HUDEP-2 (cell line): ENCODE data around the gene LUZP4.
"Not testable (repeated sequence)": the region's sequence is repeated elsewhere in the genome, so short reads cannot be mapped to it uniquely, and the experiment has no call there.

ENCODE experiments used
- DNase-seq, 76 experiments: peaks; one replicate each; lab custom pipeline; 2025; ENCODE audit not compliant: unreplicated experiment in 76 of 76; lab: John Stamatoyannopoulos, UW

Gene LUZP4

GRCh38 chrX:115333446-115333845, 43.9 kb downstream of the LUZP4 start:
- no peak for DNase-seq

DNA sequence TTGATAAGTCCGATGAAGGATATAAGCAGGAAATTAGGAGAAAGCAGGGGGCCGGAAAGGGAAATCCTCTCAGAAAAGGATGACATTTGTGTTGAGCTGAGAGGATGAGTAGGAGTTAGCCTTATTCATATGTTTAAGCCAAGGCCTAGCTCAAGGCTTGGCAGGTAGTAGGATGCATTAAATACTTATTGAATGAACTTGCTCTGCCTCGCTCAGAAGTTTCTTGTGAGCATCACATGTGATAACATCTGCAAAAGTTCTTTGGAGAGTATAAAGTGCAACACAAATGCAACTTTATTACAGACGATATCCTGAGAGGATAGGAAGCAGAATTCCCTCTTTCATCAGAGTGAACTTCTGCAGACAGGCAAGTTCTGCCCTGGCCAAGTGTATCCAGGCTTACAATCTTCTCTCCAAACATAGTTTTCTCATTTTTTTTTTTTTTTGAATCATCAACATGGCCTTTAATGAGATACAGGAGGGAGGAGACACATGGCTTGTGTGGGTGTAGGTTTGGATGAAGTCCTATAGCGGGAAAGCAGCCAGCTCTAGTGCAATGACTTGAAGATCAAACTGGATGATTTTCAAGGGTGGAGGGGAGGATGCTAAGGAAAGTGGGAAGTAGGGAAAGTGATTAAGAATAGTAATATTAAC, 48.1 kb downstream of the LUZP4 start:
- DNase-seq = peak in 10 of 76 experiments; percentile 0 to 27 (median 2)

DNA sequence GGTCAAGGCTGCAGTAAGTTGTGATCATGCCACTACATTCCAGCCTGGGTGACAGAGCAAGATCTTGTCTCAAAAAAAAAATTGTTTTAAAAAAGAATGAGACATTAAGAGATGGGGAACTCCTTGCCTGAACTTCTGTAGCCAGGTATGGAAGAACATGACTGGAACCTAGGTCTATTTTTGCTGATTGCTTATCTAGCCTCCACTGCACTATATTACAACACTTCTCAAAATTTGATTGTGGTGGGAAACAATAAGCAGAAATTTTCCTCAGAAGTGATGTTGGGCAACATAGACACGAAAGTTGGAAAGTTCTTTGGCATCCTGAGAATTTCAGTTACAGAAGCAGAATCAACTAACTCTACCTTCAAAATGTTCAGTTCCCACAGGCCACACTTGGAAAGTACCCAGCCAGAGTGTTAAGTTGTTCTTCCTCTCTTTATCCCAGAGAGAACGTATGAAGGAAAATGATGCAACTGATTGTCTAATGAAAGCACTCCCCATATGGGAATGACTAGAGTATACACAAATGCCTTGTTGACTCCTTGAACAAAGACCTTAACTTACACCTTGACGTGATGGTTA, 50.0 kb downstream of the LUZP4 start:
- no peak for DNase-seq

DNA sequence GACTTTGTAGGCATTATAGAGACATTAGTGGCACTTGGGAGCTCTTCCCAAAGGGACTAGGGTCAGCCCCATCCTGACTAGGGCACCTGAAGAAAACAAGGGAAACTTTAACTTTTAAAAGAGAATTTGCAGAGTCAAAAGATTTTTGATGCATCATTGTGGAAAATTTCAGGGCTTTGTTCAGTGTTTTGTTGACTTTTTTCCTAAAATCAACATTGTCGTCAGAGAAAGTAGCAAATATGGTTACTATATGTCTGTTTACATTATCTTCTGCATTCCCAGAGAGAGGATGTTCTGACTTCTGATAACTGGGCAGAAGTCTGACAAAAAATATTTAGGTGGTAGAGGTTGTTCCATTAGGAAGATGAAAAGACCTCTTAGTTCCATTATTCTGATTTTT, 51.9 kb downstream of the LUZP4 start:
- DNase-seq = no peak

- peak in 13 of 76 experiments; percentile 0 to 8 (median 1) for DNase-seq
Measured at GRCh38 chrX:115344885-115345614, 55.5 kb downstream of the LUZP4 start.

GRCh38 chrX:115345615-115346014, 56.1 kb downstream of the LUZP4 start:
- DNase-seq = no peak

DNA sequence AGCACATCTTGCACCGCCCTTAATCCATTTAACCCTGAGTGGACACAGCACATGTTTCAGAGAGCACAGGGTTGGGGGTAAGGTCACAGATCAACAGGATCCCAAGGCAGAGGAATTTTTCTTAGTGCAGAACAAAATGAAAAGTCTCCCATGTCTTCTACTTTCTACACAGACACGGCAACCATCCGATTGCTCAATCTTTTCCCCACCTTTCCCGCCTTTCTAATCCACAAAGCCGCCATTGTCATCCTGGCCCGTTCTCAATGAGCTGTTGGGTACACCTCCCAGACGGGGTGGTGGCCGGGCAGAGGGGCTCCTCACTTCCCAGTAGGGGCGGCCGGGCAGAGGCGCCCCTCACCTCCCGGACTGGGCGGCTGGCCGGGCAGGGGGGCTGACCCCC, 57.2 kb downstream of the LUZP4 start:
- DNase-seq = not testable (repeated sequence)

GRCh38 chrX:115348446-115349225, 59.1 kb downstream of the LUZP4 start:
- no peak for DNase-seq

- DNase-seq = no peak
Measured at GRCh38 chrX:115350711-115351381, 61.3 kb downstream of the LUZP4 start.

DNA sequence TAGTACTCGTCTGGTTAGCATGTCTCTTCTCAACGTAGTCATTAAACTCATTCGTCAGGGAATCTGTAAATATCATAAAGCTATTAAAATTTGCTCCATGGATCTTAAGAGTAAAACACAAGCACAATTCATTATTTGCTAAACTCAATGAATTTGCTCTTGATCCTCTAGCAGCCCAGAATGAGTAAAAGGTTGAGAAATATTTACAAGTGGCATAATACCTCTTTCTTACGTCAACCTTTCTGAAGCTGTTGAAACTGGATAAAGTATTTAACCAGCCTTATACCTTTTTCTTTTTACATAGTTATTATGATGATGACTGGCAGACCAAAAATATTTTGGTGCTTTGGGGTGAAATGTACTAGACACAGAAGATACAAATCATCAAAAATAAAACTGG, 66.9 kb downstream of the LUZP4 start:
- DNase-seq = no peak
